A673 (cell line): ENCODE data around the gene MGARP.

ENCODE experiments used
- EZH2 ChIP-seq: fragments of 200-600 bp; sonication (generic); IDR thresholded peaks from 2 replicates; pipeline ENCODE4 v1.6.1; 2017; ENCODE audit warnings: borderline replicate concordance, low read depth, mild to moderate bottlenecking, mixed read lengths, antibody characterized with exemption, low read length; ENCODE audit not compliant: poor library complexity, severe bottlenecking
- TF ChIP-seq, protein P1 (sequence below): fragments of 300-800, 200-600 bp; sonication (generic); conservative IDR thresholded peaks from 2 replicates; pipeline ENCODE4 v1.5.1; 2017; ENCODE audit warnings: low read depth, mild to moderate bottlenecking, antibody characterized with exemption, low read length, moderate library complexity, mixed read lengths

GRCh38 chr4:139304920-139305319 is 24.9 kb upstream of the MGARP start:
- TF ChIP-seq, protein P1, sequence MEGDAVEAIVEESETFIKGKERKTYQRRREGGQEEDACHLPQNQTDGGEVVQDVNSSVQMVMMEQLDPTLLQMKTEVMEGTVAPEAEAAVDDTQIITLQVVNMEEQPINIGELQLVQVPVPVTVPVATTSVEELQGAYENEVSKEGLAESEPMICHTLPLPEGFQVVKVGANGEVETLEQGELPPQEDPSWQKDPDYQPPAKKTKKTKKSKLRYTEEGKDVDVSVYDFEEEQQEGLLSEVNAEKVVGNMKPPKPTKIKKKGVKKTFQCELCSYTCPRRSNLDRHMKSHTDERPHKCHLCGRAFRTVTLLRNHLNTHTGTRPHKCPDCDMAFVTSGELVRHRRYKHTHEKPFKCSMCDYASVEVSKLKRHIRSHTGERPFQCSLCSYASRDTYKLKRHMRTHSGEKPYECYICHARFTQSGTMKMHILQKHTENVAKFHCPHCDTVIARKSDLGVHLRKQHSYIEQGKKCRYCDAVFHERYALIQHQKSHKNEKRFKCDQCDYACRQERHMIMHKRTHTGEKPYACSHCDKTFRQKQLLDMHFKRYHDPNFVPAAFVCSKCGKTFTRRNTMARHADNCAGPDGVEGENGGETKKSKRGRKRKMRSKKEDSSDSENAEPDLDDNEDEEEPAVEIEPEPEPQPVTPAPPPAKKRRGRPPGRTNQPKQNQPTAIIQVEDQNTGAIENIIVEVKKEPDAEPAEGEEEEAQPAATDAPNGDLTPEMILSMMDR, result no peak
- no peak for TF ChIP-seq EZH2
